ENCODE data around the gene EHD1.

GRCh38 chr11:64906314-64906635 is 27.9 kb upstream of the EHD1 start:
- TF ChIP-seq POLR2A (IDR thresholded peaks at IDR 0.05; ENCODE audit: low read length) = no peak
- no peak for TF ChIP-seq EP300 (IDR thresholded peaks at IDR 0.05)
- TF ChIP-seq CTCF (IDR thresholded peaks at IDR 0.05) = no peak
- no peak for TF ChIP-seq RCOR1 (IDR thresholded peaks at IDR 0.05; ENCODE audit: low read depth, low read length)
- no peak for TF ChIP-seq NPAS2 (CRISPR knock-in tag; IDR thresholded peaks at IDR 0.05; ENCODE audit: borderline replicate concordance)

Data from A549 (cell line).